Uterus (tissue), 2 donors: ENCODE data around the gene BICD1.

ENCODE experiments used
- POLR2A ChIP-seq, 2 donors: fragments of 450-650 bp; IDR thresholded peaks; one replicate each; pipeline ENCODE4 v1.6.1; 2016; ENCODE audit warnings: antibody characterized with exemption in 2 of 2, mild to moderate bottlenecking in 1 of 2, moderate library complexity in 1 of 2
- TF ChIP-seq, protein P1 (sequence below), 4 experiments: fragments of 200-600 bp in 2 of 4; fragments of 450-650 bp in 2 of 4; sonication (generic) in 2 of 4; IDR thresholded peaks; one replicate each; pipeline ENCODE4 v1.5.1; 2016 to 2019; ENCODE audit warnings: antibody characterized with exemption in 4 of 4, mild to moderate bottlenecking in 2 of 4, moderate library complexity in 1 of 4

DNA sequence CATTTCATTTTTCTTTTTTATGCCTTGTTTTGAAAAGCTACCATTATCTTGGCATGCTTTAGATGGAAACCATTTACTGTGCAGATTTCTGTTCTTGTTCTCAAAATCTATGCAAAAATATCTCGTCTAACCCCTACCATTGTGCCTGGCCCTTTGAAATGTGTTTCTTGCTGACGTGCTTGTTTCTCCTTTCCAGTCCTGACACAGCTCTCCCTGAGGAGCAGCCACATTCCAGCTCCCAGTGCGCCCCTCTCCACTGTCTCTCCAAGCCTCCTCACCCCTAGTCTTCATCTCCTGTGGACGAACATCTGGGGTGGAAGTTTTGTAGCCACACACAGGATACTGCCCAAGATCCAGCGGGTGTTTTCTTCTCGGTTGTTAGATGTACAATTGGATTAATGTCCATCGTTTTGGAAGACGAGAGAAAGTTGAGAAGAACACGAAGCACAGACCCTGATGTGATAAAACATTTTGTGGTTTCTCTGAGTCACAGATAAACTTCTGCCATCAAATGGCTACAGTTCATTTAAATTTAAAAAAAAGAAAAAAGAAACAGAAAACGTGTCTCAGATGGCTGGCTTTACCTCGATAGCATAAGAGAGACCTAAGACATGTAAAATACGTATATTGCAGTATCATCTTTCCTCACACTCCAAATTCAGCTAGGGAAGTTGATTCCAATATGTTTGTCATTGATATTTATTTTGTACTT, 270.9 kb downstream of the BICD1 start:
- TF ChIP-seq, protein P1, sequence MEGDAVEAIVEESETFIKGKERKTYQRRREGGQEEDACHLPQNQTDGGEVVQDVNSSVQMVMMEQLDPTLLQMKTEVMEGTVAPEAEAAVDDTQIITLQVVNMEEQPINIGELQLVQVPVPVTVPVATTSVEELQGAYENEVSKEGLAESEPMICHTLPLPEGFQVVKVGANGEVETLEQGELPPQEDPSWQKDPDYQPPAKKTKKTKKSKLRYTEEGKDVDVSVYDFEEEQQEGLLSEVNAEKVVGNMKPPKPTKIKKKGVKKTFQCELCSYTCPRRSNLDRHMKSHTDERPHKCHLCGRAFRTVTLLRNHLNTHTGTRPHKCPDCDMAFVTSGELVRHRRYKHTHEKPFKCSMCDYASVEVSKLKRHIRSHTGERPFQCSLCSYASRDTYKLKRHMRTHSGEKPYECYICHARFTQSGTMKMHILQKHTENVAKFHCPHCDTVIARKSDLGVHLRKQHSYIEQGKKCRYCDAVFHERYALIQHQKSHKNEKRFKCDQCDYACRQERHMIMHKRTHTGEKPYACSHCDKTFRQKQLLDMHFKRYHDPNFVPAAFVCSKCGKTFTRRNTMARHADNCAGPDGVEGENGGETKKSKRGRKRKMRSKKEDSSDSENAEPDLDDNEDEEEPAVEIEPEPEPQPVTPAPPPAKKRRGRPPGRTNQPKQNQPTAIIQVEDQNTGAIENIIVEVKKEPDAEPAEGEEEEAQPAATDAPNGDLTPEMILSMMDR (IDR thresholded peaks at IDR 0.05), result no peak
- no peak for TF ChIP-seq POLR2A (IDR thresholded peaks at IDR 0.05)
